Measurements from ENCODE around the gene SLC17A8. TPM values are rescaled to one million over a fixed set of nuclear protein-coding genes. Genes with fewer than 3 reads are reported as not detected.
A peak's percentile ranks its signal among the peaks of the same experiment; 100 is the strongest.

The SLC17A8 gene
- total RNA-seq, 1 donor from 2014 or later, result under 0.01 TPM

DNA sequence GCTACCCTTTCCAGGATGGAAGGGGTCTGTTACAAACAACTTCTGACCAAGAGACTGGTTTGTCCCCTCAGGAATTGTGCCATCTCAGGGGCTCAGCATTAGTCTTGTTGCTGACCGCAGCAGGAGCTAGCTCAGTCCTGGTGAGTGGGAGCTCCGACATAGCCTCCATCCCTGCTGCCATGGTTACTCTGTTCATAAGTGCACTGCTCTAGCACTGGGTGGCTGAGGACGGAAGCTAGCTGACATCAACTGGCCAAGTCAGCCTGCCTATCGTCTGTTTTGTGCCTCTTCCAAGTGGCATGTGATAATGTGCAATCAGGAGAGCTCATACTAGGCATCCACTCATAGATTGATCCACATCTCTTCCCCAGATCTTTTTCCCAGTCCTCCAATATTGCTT is 7.5 kb downstream of the SLC17A8 start:
- Histone ChIP-seq H3K27me3 (ENCODE audit: control insufficient read depth in 3 of 3, insufficient read depth in 3 of 3, low read length in 3 of 3) (peaks cover 0 to 2% (median 0%) of the 10 kb centered on the region in 3 donors), H3K4me3 (ENCODE audit: low read length in 3 of 3) (no peak overlapping the region), H3K9ac (ENCODE audit: low read depth in 1 of 3, low read length in 3 of 3) (no peak overlapping the region), H3K27ac (ENCODE audit: low read depth, low read length) (no peak overlapping the region), H3K4me1 (ENCODE audit: control insufficient read depth in 3 of 3, insufficient read depth in 3 of 3, low read length in 3 of 3) (no peaks in the 10 kb centered on the region), H3K9me3 (ENCODE audit: control insufficient read depth in 3 of 3, low read length in 3 of 3) (peaks cover 0 to 1% (median 0%) of the 10 kb centered on the region in 3 donors), H3K36me3 (ENCODE audit: control insufficient read depth in 3 of 3, insufficient read depth in 3 of 3, low read length in 3 of 3) (no peaks in the 10 kb centered on the region)

DNA sequence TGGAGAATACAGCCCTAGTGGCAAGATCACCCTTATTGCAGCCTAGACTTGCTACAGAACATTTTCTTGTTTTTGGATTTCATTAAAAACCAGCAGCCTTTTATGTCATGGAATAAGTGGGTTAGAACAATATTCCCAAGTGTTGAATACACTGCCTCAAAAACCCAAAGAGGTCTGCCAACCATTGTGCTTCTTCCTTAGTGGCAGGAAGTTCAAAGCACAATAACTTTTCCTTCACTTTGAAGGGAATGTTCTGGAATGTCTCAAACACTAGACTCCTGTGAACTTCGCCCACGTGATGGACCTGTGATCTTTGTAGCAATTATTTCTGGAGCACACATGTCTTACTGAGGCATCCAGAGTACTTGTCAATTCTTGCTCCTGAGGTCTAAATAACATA is 8.5 kb downstream of the SLC17A8 start:
- peaks cover 0 to 2% (median 0%) of the 10 kb centered on the region in 3 donors for H3K9me3 ChIP-seq (ENCODE audit: control insufficient read depth in 3 of 3, low read length in 3 of 3)
- no peak overlapping the region for H3K27ac ChIP-seq (ENCODE audit: low read depth, low read length)
- H3K36me3 ChIP-seq (ENCODE audit: control insufficient read depth in 3 of 3, insufficient read depth in 3 of 3, low read length in 3 of 3), result no peaks in the 10 kb centered on the region
- no peaks in the 10 kb centered on the region for H3K4me1 ChIP-seq (ENCODE audit: control insufficient read depth in 3 of 3, insufficient read depth in 3 of 3, low read length in 3 of 3)
- no peak overlapping the region for H3K4me3 ChIP-seq (ENCODE audit: low read length in 3 of 3)
- H3K9ac ChIP-seq (ENCODE audit: low read depth in 1 of 3, low read length in 3 of 3), result no peak overlapping the region
- H3K27me3 ChIP-seq (ENCODE audit: control insufficient read depth in 3 of 3, insufficient read depth in 3 of 3, low read length in 3 of 3), result peaks cover 0 to 2% (median 0%) of the 10 kb centered on the region in 3 donors

DNA sequence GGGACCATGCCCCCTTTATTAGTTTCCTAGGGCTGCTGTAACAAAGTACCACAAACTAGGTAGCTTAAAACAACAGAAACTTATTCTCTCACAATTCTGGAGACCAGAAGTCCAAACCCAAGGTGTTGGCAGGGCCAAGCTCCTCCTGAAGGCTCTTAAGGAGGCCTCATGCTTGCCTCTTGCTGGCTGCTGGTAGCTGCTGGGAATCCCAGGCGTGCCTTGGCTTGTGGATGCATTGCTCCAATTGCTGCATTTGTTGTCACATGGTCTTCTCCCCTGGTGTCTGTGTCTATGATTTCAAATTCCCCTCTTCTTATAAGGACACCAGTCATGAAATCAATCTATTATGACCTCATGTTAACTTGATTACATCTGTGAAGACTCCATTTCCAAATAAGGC is 11.2 kb downstream of the SLC17A8 start:
- H3K9ac ChIP-seq (ENCODE audit: low read depth in 1 of 3, low read length in 3 of 3), result no peak overlapping the region
- no peaks in the 10 kb centered on the region for H3K36me3 ChIP-seq (ENCODE audit: control insufficient read depth in 3 of 3, insufficient read depth in 3 of 3, low read length in 3 of 3)
- no peak overlapping the region for H3K4me3 ChIP-seq (ENCODE audit: low read length in 3 of 3)
- H3K4me1 ChIP-seq (ENCODE audit: control insufficient read depth in 3 of 3, insufficient read depth in 3 of 3, low read length in 3 of 3), result no peaks in the 10 kb centered on the region
- H3K9me3 ChIP-seq (ENCODE audit: control insufficient read depth in 3 of 3, low read length in 3 of 3), result peaks cover 0 to 2% (median 0%) of the 10 kb centered on the region in 3 donors
- H3K27ac ChIP-seq (ENCODE audit: low read depth, low read length), result no peak overlapping the region
- peaks cover 0 to 2% (median 0%) of the 10 kb centered on the region in 3 donors for H3K27me3 ChIP-seq (ENCODE audit: control insufficient read depth in 3 of 3, insufficient read depth in 3 of 3, low read length in 3 of 3)

GRCh38 chr12:100371146-100371545 is 14.3 kb downstream of the SLC17A8 start:
- peaks cover 0 to 2% (median 0%) of the 10 kb centered on the region in 3 donors for H3K9me3 ChIP-seq (ENCODE audit: control insufficient read depth in 3 of 3, low read length in 3 of 3)
- no peak overlapping the region for H3K27ac ChIP-seq (ENCODE audit: low read depth, low read length)
- H3K36me3 ChIP-seq (ENCODE audit: control insufficient read depth in 3 of 3, insufficient read depth in 3 of 3, low read length in 3 of 3), result no peaks in the 10 kb centered on the region

GRCh38 chr12:100372853-100373640 is 16.2 kb downstream of the SLC17A8 start:
- no peaks in the 10 kb centered on the region for H3K36me3 ChIP-seq (ENCODE audit: control insufficient read depth in 3 of 3, insufficient read depth in 3 of 3, low read length in 3 of 3)
- H3K9me3 ChIP-seq (ENCODE audit: control insufficient read depth in 3 of 3, low read length in 3 of 3), result peaks cover 0 to 2% (median 0%) of the 10 kb centered on the region in 3 donors
- no peaks in the 10 kb centered on the region for H3K27me3 ChIP-seq (ENCODE audit: control insufficient read depth in 3 of 3, insufficient read depth in 3 of 3, low read length in 3 of 3)
- H3K4me1 ChIP-seq (ENCODE audit: control insufficient read depth in 3 of 3, insufficient read depth in 3 of 3, low read length in 3 of 3), result peaks cover 0 to 9% (median 7%) of the 10 kb centered on the region in 3 donors
- no peak overlapping the region for H3K4me3 ChIP-seq (ENCODE audit: low read length in 3 of 3)
- no peak overlapping the region for H3K27ac ChIP-seq (ENCODE audit: low read depth, low read length)
- no peak overlapping the region for H3K9ac ChIP-seq (ENCODE audit: low read depth in 1 of 3, low read length in 3 of 3)

More at GRCh38 chr12:100371146-100371545, 14.3 kb downstream of the SLC17A8 start:
- Histone ChIP-seq H3K4me3 (ENCODE audit: low read length in 3 of 3) (no peak overlapping the region), H3K9ac (ENCODE audit: low read depth in 1 of 3, low read length in 3 of 3) (no peak overlapping the region), H3K27me3 (ENCODE audit: control insufficient read depth in 3 of 3, insufficient read depth in 3 of 3, low read length in 3 of 3) (peaks cover 0 to 2% (median 0%) of the 10 kb centered on the region in 3 donors), H3K4me1 (ENCODE audit: control insufficient read depth in 3 of 3, insufficient read depth in 3 of 3, low read length in 3 of 3) (peaks cover 0 to 9% (median 7%) of the 10 kb centered on the region in 3 donors)

- Histone ChIP-seq H3K36me3 (ENCODE audit: control insufficient read depth in 3 of 3, insufficient read depth in 3 of 3, low read length in 3 of 3) (no peaks in the 10 kb centered on the region), H3K27ac (ENCODE audit: low read depth, low read length) (no peak overlapping the region)
Observed at GRCh38 chr12:100375038-100375735, 18.3 kb downstream of the SLC17A8 start.

GRCh38 chr12:100376161-100376560 is 19.3 kb downstream of the SLC17A8 start:
- Histone ChIP-seq H3K27ac (ENCODE audit: low read depth, low read length) (no peak overlapping the region), H3K36me3 (ENCODE audit: control insufficient read depth in 3 of 3, insufficient read depth in 3 of 3, low read length in 3 of 3) (no peaks in the 10 kb centered on the region), H3K9me3 (ENCODE audit: control insufficient read depth in 3 of 3, low read length in 3 of 3) (no peaks in the 10 kb centered on the region), H3K9ac (ENCODE audit: low read depth in 1 of 3, low read length in 3 of 3) (no peak overlapping the region), H3K27me3 (ENCODE audit: control insufficient read depth in 3 of 3, insufficient read depth in 3 of 3, low read length in 3 of 3) (no peaks in the 10 kb centered on the region), H3K4me3 (ENCODE audit: low read length in 3 of 3) (no peak overlapping the region), H3K4me1 (ENCODE audit: control insufficient read depth in 3 of 3, insufficient read depth in 3 of 3, low read length in 3 of 3) (peaks cover 0 to 9% (median 7%) of the 10 kb centered on the region in 3 donors)

More at GRCh38 chr12:100375038-100375735, 18.3 kb downstream of the SLC17A8 start:
- Histone ChIP-seq H3K9ac (ENCODE audit: low read depth in 1 of 3, low read length in 3 of 3) (no peak overlapping the region), H3K4me3 (ENCODE audit: low read length in 3 of 3) (peak overlapping the region in 2 of 3 donors; percentile 3 to 19), H3K27me3 (ENCODE audit: control insufficient read depth in 3 of 3, insufficient read depth in 3 of 3, low read length in 3 of 3) (no peaks in the 10 kb centered on the region), H3K4me1 (ENCODE audit: control insufficient read depth in 3 of 3, insufficient read depth in 3 of 3, low read length in 3 of 3) (peaks cover 0 to 9% (median 7%) of the 10 kb centered on the region in 3 donors), H3K9me3 (ENCODE audit: control insufficient read depth in 3 of 3, low read length in 3 of 3) (no peaks in the 10 kb centered on the region)

DNA sequence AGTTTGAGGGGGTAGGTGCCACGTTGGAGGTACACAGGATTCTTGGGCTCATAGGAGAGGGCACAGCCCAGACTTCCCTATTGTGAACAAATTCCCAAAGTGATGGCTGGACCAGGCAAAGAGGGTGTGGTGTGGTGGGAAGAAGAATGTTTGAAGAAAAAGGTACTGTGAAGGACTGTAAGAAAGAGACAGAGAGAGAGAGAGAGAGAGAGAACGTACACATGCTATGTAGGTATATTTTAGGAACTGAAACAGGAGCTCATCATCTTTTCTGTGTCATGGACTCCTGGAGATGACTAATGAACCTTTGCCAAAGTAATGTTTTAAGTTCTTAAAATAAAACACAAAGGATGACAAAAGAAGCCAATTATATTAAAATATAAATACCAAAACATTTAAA is 24.5 kb downstream of the SLC17A8 start:
- Histone ChIP-seq H3K9ac (ENCODE audit: low read depth in 1 of 3, low read length in 3 of 3) (no peak overlapping the region), H3K4me3 (ENCODE audit: low read length in 3 of 3) (no peak overlapping the region), H3K27ac (ENCODE audit: low read depth, low read length) (no peak overlapping the region), H3K4me1 (ENCODE audit: control insufficient read depth in 3 of 3, insufficient read depth in 3 of 3, low read length in 3 of 3) (no peaks in the 10 kb centered on the region), H3K36me3 (ENCODE audit: control insufficient read depth in 3 of 3, insufficient read depth in 3 of 3, low read length in 3 of 3) (no peaks in the 10 kb centered on the region), H3K27me3 (ENCODE audit: control insufficient read depth in 3 of 3, insufficient read depth in 3 of 3, low read length in 3 of 3) (no peaks in the 10 kb centered on the region), H3K9me3 (ENCODE audit: control insufficient read depth in 3 of 3, low read length in 3 of 3) (no peaks in the 10 kb centered on the region)

DNA sequence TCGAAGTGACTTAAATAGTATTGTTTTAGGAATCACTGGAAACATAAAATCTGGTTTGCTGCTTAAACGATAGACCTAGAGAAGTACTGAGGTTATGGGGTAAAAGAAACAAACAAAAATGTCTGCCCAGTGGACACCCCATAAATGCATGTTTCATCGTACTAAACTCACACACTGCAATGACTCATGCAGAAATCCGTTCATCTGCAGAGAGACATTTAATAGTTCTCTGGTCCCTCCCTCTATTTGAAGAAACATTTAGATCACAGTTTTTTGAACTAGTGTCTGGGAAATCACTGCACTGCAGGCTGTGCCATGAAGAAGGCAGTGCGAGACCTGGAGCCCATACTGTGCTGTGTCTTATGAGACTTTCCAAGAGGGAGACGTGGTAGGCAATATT is 25.5 kb downstream of the SLC17A8 start:
- Histone ChIP-seq H3K27ac (ENCODE audit: low read depth, low read length) (no peak overlapping the region), H3K4me1 (ENCODE audit: control insufficient read depth in 3 of 3, insufficient read depth in 3 of 3, low read length in 3 of 3) (no peaks in the 10 kb centered on the region), H3K4me3 (ENCODE audit: low read length in 3 of 3) (no peak overlapping the region), H3K36me3 (ENCODE audit: control insufficient read depth in 3 of 3, insufficient read depth in 3 of 3, low read length in 3 of 3) (no peaks in the 10 kb centered on the region), H3K9me3 (ENCODE audit: control insufficient read depth in 3 of 3, low read length in 3 of 3) (no peaks in the 10 kb centered on the region), H3K9ac (ENCODE audit: low read depth in 1 of 3, low read length in 3 of 3) (no peak overlapping the region), H3K27me3 (ENCODE audit: control insufficient read depth in 3 of 3, insufficient read depth in 3 of 3, low read length in 3 of 3) (no peaks in the 10 kb centered on the region)

Measured in skeletal muscle tissue (tissue), 4 donors.